HFFc6 (cell line): ENCODE measurements around the gene TRIM46. TPM values are rescaled to one million over a fixed set of nuclear protein-coding genes. Genes with fewer than 3 reads are reported as not detected.

Source experiments
- DNase-seq: peaks from one replicate; pipeline ENCODE4 v3.0.0-alpha.2; 2018
- H3K27ac Mint-ChIP-seq: 2 replicates; pipeline ENCODE4 v1.8.0; 2020; ENCODE audit warnings: mild to moderate bottlenecking, mixed read lengths
- H3K27me3 Mint-ChIP-seq: 2 replicates; pipeline ENCODE4 v1.8.0; 2021; ENCODE audit warnings: mild to moderate bottlenecking, moderate library complexity, mixed read lengths; ENCODE audit not compliant: insufficient read depth
- H3K36me3 Mint-ChIP-seq: 2 replicates; pipeline ENCODE4 v1.8.0; 2021; ENCODE audit warnings: low read depth, mixed read lengths
- H3K4me1 Mint-ChIP-seq: 2 replicates; pipeline ENCODE4 v1.8.0; 2020; ENCODE audit warnings: low read depth, mixed read lengths
- H3K4me3 Mint-ChIP-seq: 2 replicates; pipeline ENCODE4 v1.8.0; 2020; ENCODE audit warnings: mild to moderate bottlenecking, moderate library complexity, mixed read lengths
- H3K9me3 Mint-ChIP-seq: 2 replicates; pipeline ENCODE4 v1.8.0; 2020; ENCODE audit warnings: mild to moderate bottlenecking, mixed read lengths
- long read RNA-seq: library from polyadenylated mRNA; unstranded; transcript quantifications from one replicate; pipeline ENCODE4 v2.0.0, GENCODE V29; 2019
- total RNA-seq, 6 experiments: library from RNA; stranded (reverse); fragmentation: NEBNext Ultra II Directional; extraction: Animal tissue kit (Norgen Biotek cat#: 25700); gene quantifications; 2 replicates in 1 of 6; 3 replicates in 5 of 6; pipeline ENCODE4 v1.2.3, GENCODE V29; 2021
- TF ChIP-seq, protein P1 (sequence below): fragments of 200-600 bp; sonication (generic); IDR thresholded peaks from 2 replicates; pipeline ENCODE4 v1.5.0; 2021; ENCODE audit warnings: antibody characterized with exemption, mild to moderate bottlenecking

The TRIM46 gene, protein sequence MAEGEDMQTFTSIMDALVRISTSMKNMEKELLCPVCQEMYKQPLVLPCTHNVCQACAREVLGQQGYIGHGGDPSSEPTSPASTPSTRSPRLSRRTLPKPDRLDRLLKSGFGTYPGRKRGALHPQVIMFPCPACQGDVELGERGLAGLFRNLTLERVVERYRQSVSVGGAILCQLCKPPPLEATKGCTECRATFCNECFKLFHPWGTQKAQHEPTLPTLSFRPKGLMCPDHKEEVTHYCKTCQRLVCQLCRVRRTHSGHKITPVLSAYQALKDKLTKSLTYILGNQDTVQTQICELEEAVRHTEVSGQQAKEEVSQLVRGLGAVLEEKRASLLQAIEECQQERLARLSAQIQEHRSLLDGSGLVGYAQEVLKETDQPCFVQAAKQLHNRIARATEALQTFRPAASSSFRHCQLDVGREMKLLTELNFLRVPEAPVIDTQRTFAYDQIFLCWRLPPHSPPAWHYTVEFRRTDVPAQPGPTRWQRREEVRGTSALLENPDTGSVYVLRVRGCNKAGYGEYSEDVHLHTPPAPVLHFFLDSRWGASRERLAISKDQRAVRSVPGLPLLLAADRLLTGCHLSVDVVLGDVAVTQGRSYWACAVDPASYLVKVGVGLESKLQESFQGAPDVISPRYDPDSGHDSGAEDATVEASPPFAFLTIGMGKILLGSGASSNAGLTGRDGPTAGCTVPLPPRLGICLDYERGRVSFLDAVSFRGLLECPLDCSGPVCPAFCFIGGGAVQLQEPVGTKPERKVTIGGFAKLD
- total RNA-seq = 1 to 10 TPM; 5.1 to 7.1 (median 6.1) TPM
- long read RNA-seq, partial matches to known transcripts = 0 of 5 reads
- long read RNA-seq, other reads (novel, unspliced or antisense) = 3 of 5 reads

DNA sequence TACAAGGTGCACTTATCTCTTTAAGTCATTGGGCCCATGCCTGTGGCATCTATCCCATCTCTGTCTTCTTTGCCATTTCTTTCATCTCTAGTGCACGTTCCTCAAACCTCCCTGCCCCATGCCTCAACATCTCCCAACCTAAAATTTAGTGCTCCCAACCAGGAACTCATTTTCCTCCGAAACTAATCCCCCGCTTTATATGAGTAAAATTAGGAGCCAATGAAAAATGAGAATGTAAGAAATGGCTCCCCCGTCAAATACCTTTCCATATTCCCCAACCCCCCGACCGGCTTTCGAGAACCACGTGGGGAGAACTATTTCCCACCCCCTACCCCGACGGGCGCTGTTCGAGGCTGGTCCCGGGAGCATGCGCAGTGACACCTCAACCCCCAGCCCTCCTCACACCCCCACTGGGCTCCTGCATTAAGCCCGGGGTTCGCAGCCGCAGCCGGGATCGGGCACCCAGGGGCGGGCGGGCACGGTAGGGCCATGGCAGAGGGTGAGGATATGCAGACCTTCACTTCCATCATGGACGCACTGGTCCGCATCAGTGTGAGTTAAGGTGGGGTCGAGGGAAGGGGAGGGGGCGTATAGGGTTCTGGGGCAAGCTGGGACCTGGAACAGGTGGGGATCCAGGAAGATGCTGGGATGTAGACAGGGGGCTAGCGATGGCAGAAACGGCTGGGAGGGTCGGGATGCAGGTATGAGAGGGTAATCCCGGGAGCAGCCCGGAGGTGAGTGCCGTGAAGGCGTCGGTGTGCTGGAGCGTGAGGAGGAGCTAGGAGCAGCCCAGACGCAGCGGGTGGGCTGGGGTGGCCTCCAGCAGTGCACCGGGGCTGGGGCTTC, at the start of gene TRIM46:
TSS of gene TRIM46 (plus strand) at position 372 of the 846 bp plus-strand sequence. CDS start at position 490, 118 bp downstream.
- H3K36me3 Mint-ChIP-seq = peaks cover 14% of the 10 kb centered on the region
- TF ChIP-seq, protein P1, sequence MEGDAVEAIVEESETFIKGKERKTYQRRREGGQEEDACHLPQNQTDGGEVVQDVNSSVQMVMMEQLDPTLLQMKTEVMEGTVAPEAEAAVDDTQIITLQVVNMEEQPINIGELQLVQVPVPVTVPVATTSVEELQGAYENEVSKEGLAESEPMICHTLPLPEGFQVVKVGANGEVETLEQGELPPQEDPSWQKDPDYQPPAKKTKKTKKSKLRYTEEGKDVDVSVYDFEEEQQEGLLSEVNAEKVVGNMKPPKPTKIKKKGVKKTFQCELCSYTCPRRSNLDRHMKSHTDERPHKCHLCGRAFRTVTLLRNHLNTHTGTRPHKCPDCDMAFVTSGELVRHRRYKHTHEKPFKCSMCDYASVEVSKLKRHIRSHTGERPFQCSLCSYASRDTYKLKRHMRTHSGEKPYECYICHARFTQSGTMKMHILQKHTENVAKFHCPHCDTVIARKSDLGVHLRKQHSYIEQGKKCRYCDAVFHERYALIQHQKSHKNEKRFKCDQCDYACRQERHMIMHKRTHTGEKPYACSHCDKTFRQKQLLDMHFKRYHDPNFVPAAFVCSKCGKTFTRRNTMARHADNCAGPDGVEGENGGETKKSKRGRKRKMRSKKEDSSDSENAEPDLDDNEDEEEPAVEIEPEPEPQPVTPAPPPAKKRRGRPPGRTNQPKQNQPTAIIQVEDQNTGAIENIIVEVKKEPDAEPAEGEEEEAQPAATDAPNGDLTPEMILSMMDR = peak; percentile 61
- peak within 1 kb of the TSS; percentile 93 for H3K4me3 Mint-ChIP-seq
- peak within 1 kb of the TSS; percentile 97 for H3K27ac Mint-ChIP-seq
- no peaks in the 10 kb centered on the region for H3K9me3 Mint-ChIP-seq
- peak; percentile 40 for DNase-seq
- H3K4me1 Mint-ChIP-seq = peaks cover 34% of the 10 kb centered on the region
- peaks cover 2% of the 10 kb centered on the region; the same call in 1 of the 2 replicates for H3K27me3 Mint-ChIP-seq

DNA sequence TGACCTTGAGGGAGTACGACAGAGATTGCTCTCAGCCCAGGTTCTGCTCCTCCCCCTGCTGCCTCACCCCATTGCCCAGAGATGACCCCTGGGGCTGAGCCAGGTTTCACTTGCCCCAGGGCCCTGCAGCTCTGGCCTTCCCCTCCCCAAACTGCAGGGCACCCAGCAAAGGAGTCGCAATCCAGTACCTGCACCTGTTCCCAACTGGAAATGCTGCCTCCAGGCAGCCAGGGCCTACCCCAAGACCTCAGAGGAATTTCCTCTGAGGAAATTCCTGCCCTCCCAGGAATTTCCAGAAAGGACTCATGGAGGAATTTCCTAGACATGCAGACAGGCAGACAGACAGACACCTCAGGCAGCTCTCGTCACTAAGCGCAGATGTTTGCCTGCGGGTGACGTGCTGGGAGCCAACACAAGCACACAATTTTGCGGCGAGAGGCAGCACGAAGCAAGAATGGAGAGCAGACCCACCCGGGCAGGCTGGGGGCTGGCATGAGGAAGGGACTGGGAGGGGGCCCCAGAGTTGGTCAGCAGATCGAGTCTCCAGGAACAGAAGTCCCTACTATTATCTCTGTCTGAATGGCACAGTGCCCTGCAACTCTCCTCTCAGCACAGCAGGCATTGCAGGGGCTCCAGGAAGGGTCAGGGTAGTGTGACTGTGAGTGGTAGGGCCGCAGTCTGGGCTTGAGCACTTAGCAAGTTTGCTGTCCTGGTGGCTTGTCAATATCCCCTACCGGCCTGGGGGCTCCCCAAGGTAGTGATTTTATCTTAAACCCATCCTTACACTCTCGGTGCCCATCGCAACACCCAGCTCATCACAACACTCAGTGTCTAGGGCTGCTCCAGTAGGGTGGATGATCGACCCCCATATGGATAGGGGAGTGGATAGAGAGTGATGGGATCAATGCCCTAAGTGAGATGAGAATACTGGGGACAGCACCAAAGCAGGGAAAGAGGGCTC, 48.9 kb upstream of the TRIM46 start:
- peaks cover 67% of the 10 kb centered on the region for H3K27me3 Mint-ChIP-seq

DNA sequence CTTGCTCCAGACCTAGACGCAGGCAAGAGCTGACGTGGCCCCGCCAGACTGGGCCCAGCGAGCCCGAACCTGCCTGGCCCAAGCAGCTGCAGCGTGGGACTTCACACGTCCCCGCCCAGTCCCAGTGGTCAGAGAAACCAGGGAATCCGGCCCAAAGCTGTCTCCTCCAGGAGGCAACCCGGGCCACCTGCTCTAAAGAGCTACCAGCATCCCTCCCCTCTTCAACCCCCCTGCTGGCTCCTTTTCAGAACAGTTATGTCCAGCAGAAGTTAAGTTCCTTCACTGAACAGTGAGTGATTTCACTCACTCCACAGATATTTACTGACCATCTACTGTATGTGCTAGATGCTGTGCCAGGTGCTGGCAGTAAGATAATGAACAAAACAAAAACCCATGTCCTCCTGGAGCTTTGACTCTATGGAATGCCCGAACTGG, 48.1 kb upstream of the TRIM46 start:
- no peaks in the 10 kb centered on the region for H3K36me3 Mint-ChIP-seq
- H3K27ac Mint-ChIP-seq = no peak overlapping the region

More for the DNA sequence above, 48.9 kb upstream of the TRIM46 start:
- Mint-ChIP-seq H3K4me1 (peaks cover 32% of the 10 kb centered on the region), H3K9me3 (no peaks in the 10 kb centered on the region), H3K4me3 (no peak overlapping the region), H3K36me3 (no peaks in the 10 kb centered on the region), H3K27ac (no peak overlapping the region)
- TF ChIP-seq, protein P1 = no peak
- no peak for DNase-seq

GRCh38 chr1:155125946-155126555, 47.6 kb upstream of the TRIM46 start:
- DNase-seq = no peak
- TF ChIP-seq, protein P1 = no peak
- Mint-ChIP-seq H3K4me1 (peaks cover 34% of the 10 kb centered on the region), H3K9me3 (no peaks in the 10 kb centered on the region), H3K27me3 (peaks cover 58% of the 10 kb centered on the region), H3K27ac (no peak overlapping the region), H3K36me3 (no peaks in the 10 kb centered on the region), H3K4me3 (peak overlapping the region; percentile 64)

More for the DNA sequence above, 48.1 kb upstream of the TRIM46 start:
- Mint-ChIP-seq H3K4me3 (no peak overlapping the region), H3K9me3 (no peaks in the 10 kb centered on the region), H3K27me3 (peaks cover 61% of the 10 kb centered on the region), H3K4me1 (peaks cover 34% of the 10 kb centered on the region)
- TF ChIP-seq, protein P1 = no peak
- no peak for DNase-seq
